BJ (cell line): ENCODE measurements around the gene RPGRIP1. TPM values are rescaled to one million over a fixed set of nuclear protein-coding genes. Genes with fewer than 3 reads are reported as not detected.

Experiments used
- CTCF ChIA-PET: fragments of 350-600 bp; formaldehyde crosslinking; extraction: SDS; loops from one replicate; lab custom pipeline; 2021; ENCODE audit warnings: antibody characterized with exemption, inconsistent platforms; lab: Yijun Ruan, JAX
- POLR2A ChIA-PET: fragments of 300-600 bp; sonication (Branson Sonifier 250); formaldehyde crosslinking; extraction: SDS; loops from one replicate; lab custom pipeline; 2021; ENCODE audit warnings: antibody characterized with exemption; lab: Charles Lee
- DNase-seq: peaks from one replicate; pipeline ENCODE4 v3.0.0-alpha.2; 2011; ENCODE audit warnings: low read depth
- H3K27me3 ChIP-seq: 2 replicates; pipeline ENCODE4 v1.6.0; 2011; ENCODE audit warnings: low read length; ENCODE audit not compliant: control insufficient read depth, insufficient read depth
- H3K36me3 ChIP-seq: 2 replicates; pipeline ENCODE4 v1.5.1; 2011; ENCODE audit warnings: low read length; ENCODE audit not compliant: control insufficient read depth, insufficient read depth
- H3K4me3 ChIP-seq: 2 replicates; pipeline ENCODE4 v1.5.1; 2011; ENCODE audit warnings: low read depth, mild to moderate bottlenecking, control low read depth, low read length
- CTCF ChIP-seq: IDR thresholded peaks from 2 replicates; pipeline ENCODE4 v1.5.1; 2011; ENCODE audit warnings: low read depth, mild to moderate bottlenecking, control low read depth, inconsistent platforms, low read length, moderate library complexity; ENCODE audit not compliant: insufficient read depth
- polyA minus RNA-seq: library from RNA; depleted of rRNA, polyadenylated mRNA; stranded (reverse); fragments of >200 nt; gene quantifications from 2 replicates; pipeline ENCODE4 v1.2.3, GENCODE V29; 2011; rRNA and poly(A)+ RNA removed
- polyA plus RNA-seq: library from polyadenylated mRNA; depleted of rRNA; stranded (reverse); fragments of >200 nt; gene quantifications from 2 replicates; pipeline ENCODE4 v1.2.3, GENCODE V29; 2011; rRNA removed

RPGRIP1 gene
- polyA plus RNA-seq: not detected in 2 replicates
- polyA minus RNA-seq: not detected in 2 replicates

GRCh38 chr14:21279783-21280182 lies at the start of gene RPGRIP1:
Gene RPGRIP1 (plus strand): TSS chr14:21280083. CDS start chr14:21287977, 7,894 bp downstream.
- H3K27me3 ChIP-seq: no peaks in the 10 kb centered on the region; the same call in 1 of the 2 replicates
- H3K36me3 ChIP-seq: no peaks in the 10 kb centered on the region
- DNase-seq: no peak
- CTCF ChIA-PET: interaction anchor here (0.6 kb wide), 1 partner anchor 100 kb away, joined by 3 read pairs; no protein-coding TSS in a partner anchor
- TF ChIP-seq CTCF: no peak
- H3K4me3 ChIP-seq: no peak within 1 kb of the TSS
- POLR2A ChIA-PET: no interaction called here

GRCh38 chr14:21231020-21231652 lies 48.7 kb upstream of the RPGRIP1 start:
- no peak for TF ChIP-seq CTCF
- Histone ChIP-seq H3K36me3 (peaks cover 9% of the 10 kb centered on the region), H3K4me3 (no peak overlapping the region), H3K27me3 (no peaks in the 10 kb centered on the region)
- DNase-seq: no peak
- CTCF ChIA-PET: interaction anchor here (1.9 kb wide), 1 partner anchor 9 kb away, joined by 6 read pairs; no protein-coding TSS in a partner anchor
- POLR2A ChIA-PET: interaction anchor here (0.6 kb wide), 1 partner anchor 26 kb away, joined by 3 read pairs; no protein-coding TSS in a partner anchor

GRCh38 chr14:21233457-21234076 lies 46.3 kb upstream of the RPGRIP1 start:
- ChIA-PET CTCF (no interaction called here), POLR2A (no interaction called here)
- H3K36me3 ChIP-seq: peaks cover 7% of the 10 kb centered on the region
- peak; percentile 33; the same call in 1 of the 2 replicates for TF ChIP-seq CTCF
- no peak overlapping the region for H3K4me3 ChIP-seq
- no peaks in the 10 kb centered on the region for H3K27me3 ChIP-seq
- DNase-seq: no peak

GRCh38 chr14:21234112-21234511 lies 45.8 kb upstream of the RPGRIP1 start:
- ChIA-PET POLR2A (no interaction called here), CTCF (no interaction called here)
- no peaks in the 10 kb centered on the region for H3K27me3 ChIP-seq
- no peak overlapping the region for H3K4me3 ChIP-seq
- TF ChIP-seq CTCF: no peak
- H3K36me3 ChIP-seq: peaks cover 7% of the 10 kb centered on the region
- DNase-seq: no peak
